Effector CD4-positive, alpha-beta T cell (primary cell): ENCODE results near the gene CLASP1.
"Not testable (repeated sequence)": the region's sequence is repeated elsewhere in the genome, so short reads cannot be mapped to it uniquely, and the experiment has no call there.

Source experiments
- DNase-seq: peaks from one replicate; pipeline ENCODE4 v3.0.0-alpha.2; 2020

CLASP1 gene

DNA sequence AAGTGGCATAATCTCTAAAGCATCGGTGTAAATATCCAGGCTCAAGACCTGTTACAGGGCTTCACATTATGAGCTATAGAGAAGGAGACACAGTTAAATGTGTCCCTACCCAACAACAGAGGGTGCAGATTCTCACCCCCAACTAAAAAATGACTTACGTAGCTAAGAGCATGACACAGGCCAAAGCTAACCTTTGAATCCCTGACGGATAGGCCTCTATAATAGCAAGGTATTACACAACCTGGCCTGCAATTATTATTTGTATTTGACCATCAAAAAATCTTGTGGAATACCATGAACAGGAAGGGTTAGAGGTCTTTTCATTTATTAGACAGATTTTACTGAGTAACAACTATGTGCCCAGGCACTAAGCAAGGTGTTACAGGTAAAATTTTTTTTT is 73.5 kb downstream of the CLASP1 start:
- no peak for DNase-seq

DNA sequence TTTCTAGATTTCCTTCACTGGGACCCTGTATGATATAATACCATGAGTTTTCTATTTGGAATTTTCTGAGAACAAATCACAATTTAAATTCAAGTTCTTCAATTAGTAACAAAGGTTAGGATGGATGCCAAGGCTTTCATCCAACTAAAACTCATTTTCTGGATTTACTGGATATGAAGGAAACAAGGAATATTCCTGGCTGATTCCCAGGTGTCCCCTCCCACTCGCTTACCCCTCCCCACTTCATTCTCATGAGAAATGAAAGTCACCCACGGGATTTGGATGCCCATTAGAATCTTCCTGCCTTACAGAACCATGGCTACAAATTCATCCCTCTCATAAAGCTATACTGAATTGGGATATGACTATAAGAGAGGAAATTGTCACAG is 78.6 kb downstream of the CLASP1 start:
- DNase-seq = no peak

DNA sequence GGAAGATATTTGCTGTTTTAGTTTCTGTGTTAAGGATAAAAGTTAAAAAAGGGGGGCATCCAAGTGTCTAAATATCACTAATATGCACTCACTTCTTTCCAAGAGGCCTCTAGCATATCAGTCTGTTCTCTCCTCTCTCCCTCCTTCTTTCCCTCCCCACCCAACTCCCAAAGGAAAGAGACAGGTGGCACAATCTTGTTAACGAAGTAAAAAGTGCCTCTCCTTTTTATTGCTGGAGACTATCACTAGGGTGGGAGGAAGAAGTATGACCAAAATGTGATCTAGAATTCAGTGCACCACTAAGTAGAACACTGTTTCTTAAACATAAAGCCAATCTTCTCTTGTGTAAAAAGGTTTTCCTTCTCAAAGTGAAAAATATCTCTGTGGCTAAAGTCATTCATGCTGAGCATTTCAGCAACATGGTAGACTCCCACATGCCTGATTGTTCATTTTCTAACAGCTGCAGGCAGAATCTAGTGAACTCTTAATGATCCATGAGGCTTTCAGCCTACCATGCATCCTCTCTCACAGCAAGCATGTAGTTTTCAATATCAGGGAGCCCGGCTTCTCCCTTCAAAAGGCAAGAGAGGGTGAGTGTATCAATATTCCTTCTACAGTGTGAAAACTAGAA is 79.1 kb downstream of the CLASP1 start:
- no peak for DNase-seq

DNA sequence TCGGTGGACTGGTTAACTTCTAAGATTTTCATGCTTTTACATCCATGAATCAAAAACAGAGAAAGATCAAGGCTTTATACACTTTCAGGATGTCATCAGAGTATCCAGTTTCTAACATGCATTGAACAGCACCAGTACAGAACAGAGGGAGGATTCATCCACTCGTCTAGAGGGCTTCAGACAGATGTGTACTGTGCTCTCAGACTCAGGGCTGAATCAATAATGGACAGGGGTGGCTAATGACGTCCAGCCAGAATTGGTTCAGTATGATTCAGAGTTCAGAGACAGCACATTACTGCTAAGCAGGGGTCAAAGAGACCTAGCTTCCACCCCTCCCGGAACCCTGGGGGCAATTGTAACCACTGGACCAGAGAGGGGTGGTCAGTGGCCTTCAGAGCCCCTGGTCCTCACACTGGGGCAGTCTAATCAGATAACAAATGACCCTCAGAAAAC is 81.3 kb downstream of the CLASP1 start:
- no peak for DNase-seq

DNA sequence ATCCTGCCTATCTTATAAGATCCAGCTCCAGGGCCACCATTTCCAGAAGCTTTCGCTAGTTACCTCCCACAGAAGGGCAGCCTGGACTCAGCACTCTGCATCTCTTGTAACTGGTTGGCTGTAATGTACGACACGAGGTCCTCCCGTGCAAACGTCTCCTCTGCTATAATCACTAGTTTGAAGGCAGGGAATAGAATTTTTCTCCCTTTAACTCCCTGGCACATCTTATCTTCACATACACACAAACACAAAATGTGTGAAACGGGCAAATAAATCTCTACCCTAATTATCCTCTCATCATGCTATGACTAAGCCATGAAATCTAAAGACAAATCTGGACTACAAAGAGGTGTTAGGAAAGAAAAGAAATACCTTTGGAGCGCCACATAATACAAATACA is 81.8 kb downstream of the CLASP1 start:
- no peak for DNase-seq

DNA sequence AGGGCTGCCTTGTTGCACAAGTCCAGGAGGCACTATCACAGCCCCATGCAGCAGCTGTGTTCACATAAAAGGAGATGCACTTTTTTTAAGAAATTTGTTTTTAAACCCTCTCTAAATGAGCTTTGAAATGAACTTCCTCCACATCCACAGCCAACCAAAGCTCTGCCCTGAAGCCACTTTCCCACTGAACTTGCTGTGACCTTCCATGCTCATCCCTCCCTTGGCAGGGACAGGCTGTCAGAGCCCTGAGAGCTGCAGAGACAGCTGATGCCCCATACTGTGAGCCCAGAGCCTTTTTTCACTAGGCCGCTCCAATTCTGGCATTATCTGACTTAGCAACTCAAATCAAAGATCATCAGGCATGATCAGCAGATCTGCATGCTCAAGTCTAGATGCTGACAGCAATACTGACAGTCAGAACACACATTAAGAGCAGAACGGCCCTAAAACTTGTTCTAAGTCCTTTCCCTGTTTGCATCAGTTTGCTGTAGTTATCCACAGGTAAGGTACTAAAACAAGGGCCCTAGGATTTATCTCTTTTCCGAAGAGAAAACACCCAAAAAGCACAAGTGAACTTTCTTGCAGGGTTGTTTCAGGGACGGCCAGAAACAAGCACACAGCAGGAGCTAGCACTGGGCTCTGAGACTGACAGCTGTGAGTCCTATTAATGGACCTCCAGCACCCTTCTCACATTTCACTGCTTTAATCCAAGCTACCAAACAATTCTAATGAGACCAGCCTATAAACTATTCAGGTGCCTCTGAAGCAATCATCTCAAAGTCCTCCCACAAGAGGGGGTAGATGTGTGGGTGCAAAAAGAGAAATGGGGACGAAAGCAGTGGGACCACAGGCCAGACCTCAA is 83.6 kb downstream of the CLASP1 start:
- no peak for DNase-seq

DNA sequence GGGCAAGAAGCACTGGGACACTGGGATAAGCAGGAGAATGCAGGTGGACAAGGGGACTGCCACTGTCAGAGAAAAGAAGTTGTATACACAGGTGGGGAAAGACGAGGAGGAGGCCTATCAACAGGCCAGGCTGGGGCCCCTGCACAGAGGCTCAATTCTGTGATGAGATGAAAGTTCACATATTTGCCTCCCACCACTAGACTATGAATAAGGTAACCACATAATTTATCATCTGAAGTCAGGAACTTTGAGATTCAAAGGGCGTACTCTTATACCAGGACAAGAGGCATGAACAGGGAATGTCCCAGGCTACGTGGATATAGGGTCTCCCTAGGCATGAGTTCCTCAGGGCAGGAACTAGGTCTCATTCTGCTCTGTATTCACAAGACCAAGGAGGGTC is 84.4 kb downstream of the CLASP1 start:
- DNase-seq = no peak

DNA sequence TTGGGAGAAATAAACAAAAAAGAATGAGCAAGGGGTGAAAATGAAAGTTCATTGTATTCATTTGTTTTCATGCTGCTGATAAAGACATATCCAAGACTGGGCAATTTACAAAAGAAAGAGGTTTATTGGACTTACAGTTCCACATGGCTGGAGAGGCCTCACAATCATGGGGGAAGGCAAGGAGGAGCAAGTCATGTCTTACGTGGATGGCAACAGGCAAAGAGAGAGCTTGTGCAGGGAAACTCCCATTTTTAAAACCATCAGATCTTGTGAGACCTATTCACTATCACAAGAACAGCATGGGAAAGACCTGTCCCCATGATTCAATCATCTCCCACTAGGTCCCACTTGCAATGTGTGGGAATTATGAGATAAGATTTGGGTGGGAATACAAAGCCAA is 85.5 kb downstream of the CLASP1 start:
- not testable (repeated sequence) for DNase-seq

DNA sequence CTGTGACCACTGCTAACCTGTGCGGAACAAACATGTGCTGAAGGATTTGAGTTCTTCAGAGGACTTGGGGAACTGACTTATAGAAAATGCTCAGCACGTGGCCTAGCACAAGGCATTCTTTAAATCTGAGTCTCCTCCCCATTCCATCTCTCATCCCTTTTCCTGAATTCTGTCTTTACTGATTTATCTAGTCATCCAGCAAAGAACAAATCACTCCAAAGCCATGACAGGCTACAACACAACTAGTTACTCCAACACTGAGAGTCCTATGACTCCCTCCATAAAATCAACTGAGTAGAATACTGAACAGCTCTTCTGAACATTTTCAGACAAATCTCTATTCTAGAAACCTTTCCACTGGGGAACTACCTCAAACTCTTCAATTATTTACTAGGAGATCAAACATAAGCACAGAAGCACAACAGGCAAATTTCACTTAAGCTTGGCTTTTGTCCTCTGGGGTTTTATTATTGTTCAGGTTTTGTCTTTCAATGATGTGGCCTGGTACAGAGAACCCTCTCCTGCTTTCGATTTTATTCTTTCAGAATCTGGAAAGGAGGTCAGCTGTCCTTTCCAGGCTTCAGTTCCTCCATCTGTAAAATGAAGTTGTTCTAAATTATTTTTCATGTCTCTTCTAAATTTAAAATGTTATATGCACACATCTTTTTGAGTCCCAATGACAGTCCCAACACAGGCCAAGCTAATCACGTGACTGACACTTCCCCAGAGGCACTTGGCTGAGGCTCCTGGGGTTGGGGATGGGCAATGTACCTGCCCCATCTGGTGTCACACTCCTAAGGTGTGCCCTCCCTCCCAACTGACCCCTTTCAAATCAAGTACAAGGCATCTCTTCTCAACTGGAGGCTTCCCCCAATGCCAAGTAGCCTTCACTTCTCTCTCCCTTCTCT is 86.7 kb downstream of the CLASP1 start:
- DNase-seq = no peak

DNA sequence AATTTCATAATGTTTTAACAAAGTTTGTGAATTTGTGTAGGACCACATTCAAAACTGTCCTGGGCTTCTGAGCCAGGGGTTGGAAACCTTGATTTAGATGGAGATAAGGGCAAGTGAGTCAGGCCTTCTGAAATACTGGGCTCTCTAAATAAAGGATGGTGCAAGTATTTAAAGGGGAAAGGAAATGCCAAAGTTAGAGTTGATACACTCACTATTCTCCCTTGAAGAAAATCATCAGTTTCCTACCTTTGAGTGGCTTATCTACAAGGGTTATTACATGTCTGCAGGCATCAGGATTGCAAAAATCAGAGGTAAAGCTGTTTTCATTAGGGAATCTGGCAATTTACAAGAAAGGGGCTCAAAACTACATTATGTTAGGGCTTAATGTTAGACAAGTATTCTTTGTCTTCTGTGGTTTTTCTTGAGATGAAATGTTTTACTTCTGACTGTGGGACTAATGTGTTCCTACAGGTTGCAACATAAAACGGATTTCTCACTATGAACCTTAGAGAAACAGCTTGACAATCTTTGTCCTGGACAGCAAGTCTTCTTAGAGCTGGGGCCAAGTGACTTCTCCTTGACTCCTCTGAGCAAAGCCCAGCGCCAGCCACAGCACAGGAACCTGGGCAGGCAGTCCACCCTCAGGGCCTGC is 87.5 kb downstream of the CLASP1 start:
- no peak for DNase-seq

DNA sequence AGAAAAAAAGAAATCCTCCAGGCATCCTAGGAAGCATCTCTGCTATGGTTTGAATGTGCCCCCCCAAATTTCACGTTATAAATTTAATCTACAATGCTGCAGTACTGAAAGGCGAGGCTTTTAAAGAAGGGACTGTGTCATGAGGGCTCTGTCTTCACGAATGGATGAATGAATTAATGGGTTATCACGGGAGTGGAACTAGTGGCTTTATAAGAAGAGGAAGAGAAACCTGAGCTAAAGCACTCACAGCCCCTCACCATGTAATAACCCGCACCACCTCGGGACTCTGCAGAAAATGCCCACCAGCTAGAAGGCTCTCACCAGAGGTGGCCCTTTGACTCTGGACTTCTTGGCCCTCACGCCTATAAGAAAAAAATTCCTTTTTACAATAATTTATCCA is 90.9 kb downstream of the CLASP1 start:
- DNase-seq = no peak

DNA sequence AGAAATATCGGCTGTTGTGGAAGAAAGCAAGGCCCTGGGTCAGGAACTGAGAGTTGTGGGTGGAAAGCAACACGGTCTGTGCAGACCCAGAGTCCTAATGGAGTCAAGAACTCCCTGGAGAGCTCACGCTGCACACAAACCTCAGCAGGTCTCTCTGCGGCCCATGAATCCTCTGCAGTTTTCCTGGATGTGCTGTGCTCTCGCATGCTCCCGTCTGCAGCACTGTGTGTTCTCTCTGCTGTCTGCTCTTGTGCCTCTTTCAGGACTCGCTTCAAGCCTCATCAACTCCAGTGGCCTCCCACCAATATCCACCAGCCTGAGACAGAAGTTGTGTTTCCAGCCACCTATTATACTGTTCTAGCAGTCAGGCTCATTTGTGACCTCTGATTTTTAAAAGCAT is 94.3 kb downstream of the CLASP1 start:
- no peak for DNase-seq

DNA sequence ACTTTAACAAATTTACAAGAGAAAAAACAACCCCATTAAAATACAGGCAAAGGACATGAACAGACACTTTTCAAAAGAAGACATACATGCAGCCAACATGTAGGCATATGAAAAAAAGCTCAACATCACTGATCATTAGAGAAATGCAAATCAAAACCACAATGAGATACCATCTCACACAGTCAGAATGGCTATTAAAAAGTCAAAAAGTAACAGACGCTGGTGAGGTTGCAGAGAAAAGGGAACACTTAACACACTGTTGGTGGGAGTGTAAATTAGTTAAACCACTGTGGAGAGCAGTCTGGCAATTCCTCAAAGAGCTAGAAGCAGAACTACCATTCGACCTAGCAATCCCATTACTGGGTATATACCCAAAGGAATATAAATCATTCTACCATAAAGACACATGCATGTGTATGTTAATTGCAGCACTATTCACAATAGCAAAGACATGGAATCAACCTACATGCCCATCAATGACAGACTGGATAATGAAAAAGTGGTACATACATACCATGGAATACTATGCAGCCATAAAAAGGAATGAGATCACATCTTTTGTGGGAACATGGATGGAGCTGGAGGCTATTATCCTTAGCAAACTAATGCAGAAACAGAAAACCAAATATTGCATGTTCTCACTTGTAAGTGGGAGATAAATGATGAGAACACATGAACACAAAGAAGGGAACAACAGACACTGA is 96.6 kb downstream of the CLASP1 start:
- not testable (repeated sequence) for DNase-seq

DNA sequence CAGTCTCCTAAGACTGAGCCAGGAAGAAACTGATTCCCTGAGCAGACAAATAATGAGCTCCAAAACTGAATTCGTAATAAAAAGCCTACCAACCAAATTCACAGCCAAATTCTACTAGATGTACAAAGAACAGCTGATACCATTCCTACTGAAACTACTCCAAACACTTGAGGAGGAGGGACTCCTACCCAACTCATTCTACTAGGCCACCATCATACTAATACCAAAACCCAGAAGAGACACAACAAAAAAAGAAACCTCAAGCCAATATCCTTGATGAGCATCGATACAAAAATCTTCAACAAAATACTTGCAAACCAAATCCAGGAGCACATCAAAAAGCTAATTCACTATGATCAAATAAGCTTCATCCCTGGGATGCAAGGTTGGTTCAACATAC is 98.6 kb downstream of the CLASP1 start:
- no peak for DNase-seq

DNA sequence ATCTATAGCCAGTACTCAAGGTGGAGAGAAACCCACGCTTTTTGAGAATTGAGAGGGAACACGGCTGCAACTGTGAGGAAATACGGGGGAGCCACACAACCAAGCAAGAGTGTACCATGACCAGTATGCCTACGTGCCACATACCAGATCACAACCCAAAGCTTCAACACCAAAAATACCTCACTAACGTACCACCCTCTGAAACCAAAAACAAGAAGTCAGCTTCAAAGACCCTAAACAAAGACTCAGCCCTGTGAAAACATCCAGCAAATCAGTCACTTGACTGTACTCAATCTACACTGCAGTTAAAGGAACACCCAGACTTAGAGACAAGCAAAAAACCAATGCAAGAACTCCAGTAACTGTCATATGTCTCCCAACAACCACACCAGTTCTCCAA is 101.6 kb downstream of the CLASP1 start:
- DNase-seq = no peak

DNA sequence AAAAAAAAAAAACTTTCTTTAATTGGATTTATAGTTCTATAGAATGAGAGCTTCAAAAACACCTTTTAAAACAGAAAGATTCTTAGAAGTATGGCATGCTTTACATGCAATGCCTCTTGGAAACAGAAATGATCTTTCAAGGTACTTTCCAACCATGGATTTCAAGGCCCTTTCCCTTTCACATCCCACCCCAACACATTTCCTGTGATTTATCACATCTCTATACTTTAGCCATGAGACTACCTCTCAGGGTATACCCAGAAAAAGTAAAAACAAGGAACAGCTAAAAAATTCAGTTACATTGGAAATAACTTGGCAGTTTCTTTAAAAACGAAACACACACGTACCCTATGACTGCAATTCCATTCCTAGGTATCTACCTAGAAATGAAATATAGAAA is 103.3 kb downstream of the CLASP1 start:
- DNase-seq = no peak

DNA sequence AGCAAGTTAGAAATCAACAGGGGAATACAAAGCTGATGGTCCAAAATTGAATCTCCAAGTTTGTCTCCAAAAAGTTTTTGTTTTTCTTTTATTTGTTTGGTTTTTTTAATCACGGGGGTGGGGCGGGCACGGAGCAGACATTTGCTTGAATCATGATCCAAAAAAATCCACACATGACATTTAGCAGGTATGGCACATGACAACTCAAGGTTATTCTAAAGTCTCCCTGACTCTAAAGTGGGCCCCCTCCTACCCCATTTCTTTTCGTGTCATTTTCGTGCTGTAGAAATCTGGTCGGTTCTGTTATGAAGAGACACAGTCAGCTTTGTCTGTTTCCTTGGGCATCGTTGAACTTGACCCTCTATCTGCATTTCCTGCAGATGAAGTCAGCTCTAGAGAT is 104.0 kb downstream of the CLASP1 start:
- DNase-seq = no peak

DNA sequence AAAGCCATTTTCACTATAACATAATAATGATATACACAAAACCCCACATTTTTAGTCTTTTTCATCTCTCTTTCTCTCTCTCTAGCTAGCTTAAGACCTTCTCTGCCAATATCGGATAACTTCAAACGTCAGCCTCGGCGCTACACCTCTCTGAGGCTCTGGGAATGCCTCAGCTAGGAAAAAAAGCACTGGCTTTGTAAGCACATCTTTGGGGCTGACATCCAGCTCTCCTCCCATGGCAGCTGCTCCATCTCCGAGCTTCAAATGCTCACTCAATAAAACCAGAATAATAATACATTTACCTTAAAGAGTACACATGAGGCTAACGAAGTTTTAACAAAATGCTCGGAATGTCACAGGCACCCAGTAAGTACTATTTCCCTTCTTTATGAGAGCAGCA is 107.8 kb downstream of the CLASP1 start:
- DNase-seq = no peak

DNA sequence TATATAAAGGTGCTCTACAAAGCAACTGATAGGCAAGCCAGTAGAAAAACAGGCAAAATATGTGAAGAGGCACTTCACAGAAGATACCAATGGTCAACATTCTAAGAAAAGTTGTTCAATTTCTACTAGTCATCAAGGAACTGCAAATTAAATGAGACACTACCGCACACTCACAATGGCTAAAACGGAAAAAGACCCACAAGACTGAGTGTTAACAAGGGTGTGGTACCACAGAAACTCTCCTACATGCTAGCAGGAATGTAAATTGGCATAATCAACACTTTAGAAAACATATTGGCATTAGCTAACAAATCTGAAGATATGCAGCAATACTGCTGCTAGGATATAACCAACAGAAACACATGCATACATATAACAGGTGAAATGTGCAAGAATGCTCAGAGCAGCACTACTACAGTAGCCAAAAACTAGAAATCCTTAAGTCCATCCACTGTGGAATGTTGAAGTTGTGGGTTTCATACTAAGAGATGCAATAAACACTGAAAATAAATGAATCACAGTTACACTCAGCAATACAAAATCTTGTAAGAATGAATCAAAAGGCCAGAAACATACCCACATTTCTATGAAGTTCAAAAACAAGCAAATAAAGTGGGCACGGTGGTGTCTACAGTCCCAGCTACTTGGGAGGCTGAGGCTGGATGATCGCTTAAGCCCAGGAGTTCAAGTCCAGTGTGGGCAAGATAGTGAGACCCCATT is 109.4 kb downstream of the CLASP1 start:
- no peak for DNase-seq

DNA sequence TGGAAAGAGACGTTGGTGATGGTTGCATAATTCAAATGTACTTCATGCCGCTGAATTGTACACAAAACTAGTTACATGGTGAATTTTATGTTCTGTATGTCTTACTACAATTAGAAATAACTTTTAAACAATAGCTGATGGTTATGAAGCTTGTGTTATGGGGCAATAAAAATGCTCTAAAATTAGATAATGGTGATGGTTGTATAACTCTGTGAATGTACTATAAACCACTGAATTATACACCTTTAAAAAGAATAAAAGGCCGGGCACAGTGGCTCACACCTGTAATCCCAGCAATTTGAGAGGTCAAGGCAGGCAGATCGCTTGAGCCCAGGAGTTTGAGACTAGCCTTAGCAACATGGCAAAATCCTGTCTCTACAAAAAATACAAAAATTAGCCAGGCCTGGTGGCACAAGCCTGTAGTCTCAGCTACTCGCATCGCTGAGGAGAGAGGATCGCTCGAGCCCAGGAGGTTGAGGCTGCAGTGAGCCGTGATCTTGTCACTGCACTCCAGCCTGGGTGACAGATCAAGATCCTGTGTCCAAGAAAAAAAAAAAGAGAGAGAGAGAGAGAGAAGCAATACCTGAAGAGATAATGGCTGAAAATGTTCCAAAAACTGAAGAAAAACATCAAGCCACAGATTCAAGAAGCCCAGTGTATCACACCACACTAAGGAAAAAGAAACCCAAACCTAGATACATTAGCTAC is 112.3 kb downstream of the CLASP1 start:
- no peak for DNase-seq

DNA sequence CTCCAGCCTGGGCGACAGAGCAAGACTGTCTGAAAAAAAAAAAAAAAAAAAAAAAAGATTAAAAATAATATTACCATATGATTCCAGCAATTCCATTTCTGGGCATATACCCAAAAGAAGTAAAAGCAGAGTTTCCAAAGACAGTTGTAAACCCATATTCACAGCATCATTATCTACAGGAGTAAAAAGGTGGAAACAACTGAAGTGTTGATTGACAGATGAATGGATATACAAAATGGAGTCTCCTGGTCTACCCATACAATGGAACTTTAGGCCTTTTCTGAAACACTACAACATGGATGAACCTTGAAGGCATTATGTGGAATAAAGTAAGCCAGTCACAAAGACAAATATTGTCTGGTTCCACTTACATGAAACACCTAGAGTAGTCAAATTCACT is 112.9 kb downstream of the CLASP1 start:
- DNase-seq = no peak
